Measurements from ENCODE around the gene RAPGEF5.

The RAPGEF5 gene

GRCh38 chr7:22125436-22125835 lies 231.5 kb downstream of the RAPGEF5 start:
- Histone ChIP-seq H3K79me2 (ENCODE audit: low read length) (no peaks in the 10 kb centered on the region), H4K20me1 (ENCODE audit: insufficient read depth, low read length) (no peaks in the 10 kb centered on the region), H3K27ac (ENCODE audit: low read length) (no peak overlapping the region), H3K4me1 (ENCODE audit: low read length) (no peaks in the 10 kb centered on the region), H3K4me3 (ENCODE audit: low read length) (no peak overlapping the region), H2AFZ (ENCODE audit: low read length) (no peak overlapping the region), H3K27me3 (replicated peaks; ENCODE audit: insufficient read depth, low read length) (no peaks in the 10 kb centered on the region), H3K9ac (ENCODE audit: low read length) (no peak overlapping the region), H3K4me2 (ENCODE audit: low read depth, low read length) (no peak overlapping the region), H3K9me3 (replicated peaks; ENCODE audit: insufficient read depth, low read length) (no peaks in the 10 kb centered on the region), H3K36me3 (replicated peaks; ENCODE audit: insufficient read depth, low read length) (no peaks in the 10 kb centered on the region), H3K9me2 (replicated peaks; ENCODE audit: insufficient read depth, low read length) (no peaks in the 10 kb centered on the region), H3F3A (ENCODE audit: insufficient read depth, low read length) (no peaks in the 10 kb centered on the region)
- no peak for DNase-seq
- TF ChIP-seq EZH2phosphoT487 (IDR thresholded peaks at IDR 0.05; ENCODE audit: low read length): no peak
- TF ChIP-seq EZH2 (optimal IDR thresholded peaks at IDR 0.05; ENCODE audit: low read depth, low read length): no peak
- no peak for TF ChIP-seq CTCF (IDR thresholded peaks at IDR 0.05; ENCODE audit: low read length)

- no peaks in the 10 kb centered on the region for H3K79me2 ChIP-seq (ENCODE audit: low read length)
- no peaks in the 10 kb centered on the region for H4K20me1 ChIP-seq (ENCODE audit: insufficient read depth, low read length)
- TF ChIP-seq EZH2phosphoT487 (IDR thresholded peaks at IDR 0.05; ENCODE audit: low read length) (no peak), EZH2 (optimal IDR thresholded peaks at IDR 0.05; ENCODE audit: low read depth, low read length) (no peak)
- H3K27ac ChIP-seq (ENCODE audit: low read length): no peak overlapping the region
- no peak overlapping the region for H3K4me2 ChIP-seq (ENCODE audit: low read depth, low read length)
- DNase-seq: no peak
- no peak overlapping the region for H3K4me3 ChIP-seq (ENCODE audit: low read length)
- no peaks in the 10 kb centered on the region for H3K9me2 ChIP-seq (replicated peaks; ENCODE audit: insufficient read depth, low read length)
- H3K9ac ChIP-seq (ENCODE audit: low read length): no peak overlapping the region
- no peaks in the 10 kb centered on the region for H3K36me3 ChIP-seq (replicated peaks; ENCODE audit: insufficient read depth, low read length)
- no peaks in the 10 kb centered on the region for H3K9me3 ChIP-seq (replicated peaks; ENCODE audit: insufficient read depth, low read length)
- H3F3A ChIP-seq (ENCODE audit: insufficient read depth, low read length): no peaks in the 10 kb centered on the region
- no peak overlapping the region for H2AFZ ChIP-seq (ENCODE audit: low read length)
- no peaks in the 10 kb centered on the region for H3K27me3 ChIP-seq (replicated peaks; ENCODE audit: insufficient read depth, low read length)
- no peaks in the 10 kb centered on the region for H3K4me1 ChIP-seq (ENCODE audit: low read length)
These were observed 232.0 kb downstream of the RAPGEF5 start for GRCh38 chr7:22124941-22125340.

GRCh38 chr7:22123139-22123538 lies 233.8 kb downstream of the RAPGEF5 start:
- Histone ChIP-seq H3K9me2 (replicated peaks; ENCODE audit: insufficient read depth, low read length) (no peaks in the 10 kb centered on the region), H3K4me3 (ENCODE audit: low read length) (no peak overlapping the region), H3K9ac (ENCODE audit: low read length) (no peak overlapping the region), H2AFZ (ENCODE audit: low read length) (no peak overlapping the region), H3K27me3 (replicated peaks; ENCODE audit: insufficient read depth, low read length) (no peaks in the 10 kb centered on the region), H4K20me1 (ENCODE audit: insufficient read depth, low read length) (no peaks in the 10 kb centered on the region), H3K79me2 (ENCODE audit: low read length) (no peaks in the 10 kb centered on the region), H3K9me3 (replicated peaks; ENCODE audit: insufficient read depth, low read length) (no peaks in the 10 kb centered on the region), H3K4me2 (ENCODE audit: low read depth, low read length) (no peak overlapping the region), H3K4me1 (ENCODE audit: low read length) (no peaks in the 10 kb centered on the region), H3F3A (ENCODE audit: insufficient read depth, low read length) (no peaks in the 10 kb centered on the region), H3K36me3 (replicated peaks; ENCODE audit: insufficient read depth, low read length) (no peaks in the 10 kb centered on the region), H3K27ac (ENCODE audit: low read length) (no peak overlapping the region)
- DNase-seq: no peak
- TF ChIP-seq EZH2 (optimal IDR thresholded peaks at IDR 0.05; ENCODE audit: low read depth, low read length) (no peak), EZH2phosphoT487 (IDR thresholded peaks at IDR 0.05; ENCODE audit: low read length) (no peak), CTCF (IDR thresholded peaks at IDR 0.05; ENCODE audit: low read length) (no peak)

- H3F3A ChIP-seq (ENCODE audit: insufficient read depth, low read length): no peaks in the 10 kb centered on the region
- no peak overlapping the region for H2AFZ ChIP-seq (ENCODE audit: low read length)
- no peaks in the 10 kb centered on the region for H3K4me1 ChIP-seq (ENCODE audit: low read length)
- H3K36me3 ChIP-seq (replicated peaks; ENCODE audit: insufficient read depth, low read length): no peaks in the 10 kb centered on the region
- no peak overlapping the region for H3K4me3 ChIP-seq (ENCODE audit: low read length)
- TF ChIP-seq CTCF (IDR thresholded peaks at IDR 0.05; ENCODE audit: low read length) (no peak), EZH2 (optimal IDR thresholded peaks at IDR 0.05; ENCODE audit: low read depth, low read length) (no peak), EZH2phosphoT487 (IDR thresholded peaks at IDR 0.05; ENCODE audit: low read length) (no peak)
- no peak overlapping the region for H3K9ac ChIP-seq (ENCODE audit: low read length)
- no peaks in the 10 kb centered on the region for H3K9me3 ChIP-seq (replicated peaks; ENCODE audit: insufficient read depth, low read length)
- no peaks in the 10 kb centered on the region for H4K20me1 ChIP-seq (ENCODE audit: insufficient read depth, low read length)
- H3K9me2 ChIP-seq (replicated peaks; ENCODE audit: insufficient read depth, low read length): no peaks in the 10 kb centered on the region
- no peaks in the 10 kb centered on the region for H3K79me2 ChIP-seq (ENCODE audit: low read length)
- H3K4me2 ChIP-seq (ENCODE audit: low read depth, low read length): no peak overlapping the region
- H3K27me3 ChIP-seq (replicated peaks; ENCODE audit: insufficient read depth, low read length): no peaks in the 10 kb centered on the region
- no peak for DNase-seq
- H3K27ac ChIP-seq (ENCODE audit: low read length): no peak overlapping the region
These were observed 235.1 kb downstream of the RAPGEF5 start for GRCh38 chr7:22121702-22122474.
